ENCODE measurements around the gene ZNF423.

DNA sequence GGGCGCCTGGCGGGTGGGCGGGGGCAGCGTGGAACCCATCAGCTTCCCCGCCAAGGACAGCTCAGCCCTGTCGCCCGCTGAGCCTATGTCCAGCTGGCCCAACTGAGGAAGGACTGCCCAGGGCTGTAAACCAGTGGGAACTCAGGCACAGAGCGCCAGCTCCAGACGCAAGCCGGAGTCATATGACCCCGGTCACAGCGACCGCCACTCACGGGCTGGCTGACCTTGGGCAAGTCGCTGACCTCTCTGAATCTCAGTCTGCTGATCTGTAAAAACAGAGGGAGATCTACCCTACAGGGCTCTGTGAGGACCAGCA is 312.3 kb downstream of the ZNF423 start:
- TF ChIP-seq, protein P1, sequence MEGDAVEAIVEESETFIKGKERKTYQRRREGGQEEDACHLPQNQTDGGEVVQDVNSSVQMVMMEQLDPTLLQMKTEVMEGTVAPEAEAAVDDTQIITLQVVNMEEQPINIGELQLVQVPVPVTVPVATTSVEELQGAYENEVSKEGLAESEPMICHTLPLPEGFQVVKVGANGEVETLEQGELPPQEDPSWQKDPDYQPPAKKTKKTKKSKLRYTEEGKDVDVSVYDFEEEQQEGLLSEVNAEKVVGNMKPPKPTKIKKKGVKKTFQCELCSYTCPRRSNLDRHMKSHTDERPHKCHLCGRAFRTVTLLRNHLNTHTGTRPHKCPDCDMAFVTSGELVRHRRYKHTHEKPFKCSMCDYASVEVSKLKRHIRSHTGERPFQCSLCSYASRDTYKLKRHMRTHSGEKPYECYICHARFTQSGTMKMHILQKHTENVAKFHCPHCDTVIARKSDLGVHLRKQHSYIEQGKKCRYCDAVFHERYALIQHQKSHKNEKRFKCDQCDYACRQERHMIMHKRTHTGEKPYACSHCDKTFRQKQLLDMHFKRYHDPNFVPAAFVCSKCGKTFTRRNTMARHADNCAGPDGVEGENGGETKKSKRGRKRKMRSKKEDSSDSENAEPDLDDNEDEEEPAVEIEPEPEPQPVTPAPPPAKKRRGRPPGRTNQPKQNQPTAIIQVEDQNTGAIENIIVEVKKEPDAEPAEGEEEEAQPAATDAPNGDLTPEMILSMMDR (IDR thresholded peaks at IDR 0.05): no peak
- no peak for TF ChIP-seq POLR2A (IDR thresholded peaks at IDR 0.05)

All from Peyer's patch (tissue), 4 donors.